NCI-H146 (cell line): ENCODE measurements around the gene MKRN1.
"Not testable (repeated sequence)": the region's sequence is repeated elsewhere in the genome, so short reads cannot be mapped to it uniquely, and the experiment has no call there.

Experiments used
- DNase-seq: peaks from one replicate; lab custom pipeline; 2025; lab: John Stamatoyannopoulos, UW

Gene MKRN1

DNA sequence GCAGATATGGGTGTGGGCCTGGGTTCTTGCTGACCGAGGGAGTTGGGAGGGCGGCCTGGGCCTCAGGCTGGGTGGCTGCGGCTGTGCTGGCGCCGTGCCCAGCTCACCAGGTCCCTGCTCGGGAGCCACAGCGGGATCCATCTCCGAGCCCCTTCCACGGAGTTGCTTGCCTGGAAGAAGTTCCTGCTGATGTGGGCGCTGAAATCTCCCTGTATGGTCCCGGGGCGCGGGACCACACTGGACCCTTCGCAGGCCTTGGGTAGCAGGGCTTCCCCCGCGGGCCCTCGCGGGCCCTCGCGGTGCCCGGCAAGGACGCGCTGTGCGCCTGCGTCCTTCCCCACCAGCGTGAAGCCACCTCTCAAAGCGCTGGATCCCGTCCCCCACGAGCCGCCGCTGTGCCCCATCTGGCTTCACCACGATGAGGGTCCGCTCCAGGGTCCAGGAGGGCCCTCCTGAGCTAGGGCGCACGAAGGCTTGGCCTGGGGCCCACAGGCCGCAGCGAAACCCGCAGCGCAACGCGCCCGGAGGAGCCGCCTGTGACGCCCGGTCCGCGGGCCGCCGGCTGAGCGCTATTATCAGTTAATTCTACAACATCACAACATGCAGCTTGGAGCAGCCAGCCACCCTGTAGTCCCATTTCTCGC, 43.9 kb downstream of the MKRN1 start:
- no peak for DNase-seq

DNA sequence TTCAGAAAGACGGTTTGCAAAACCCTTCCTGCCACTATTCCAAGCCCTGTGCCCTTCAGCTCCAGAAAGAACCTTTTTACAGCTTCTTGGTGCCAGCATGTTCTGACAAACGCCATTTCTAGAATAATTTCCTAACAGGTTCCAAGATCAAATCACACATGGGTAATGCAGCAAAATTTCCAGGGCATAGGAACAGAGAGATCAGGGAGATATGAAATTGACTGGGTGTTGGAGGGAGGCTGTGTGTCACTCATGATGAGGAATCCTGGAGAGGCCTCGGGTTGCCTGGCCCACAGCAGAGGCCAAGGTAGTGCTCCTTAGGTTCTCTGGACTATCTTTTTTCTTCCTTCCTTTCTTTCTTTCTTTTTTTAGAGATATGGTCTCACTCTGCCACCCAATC, 45.9 kb downstream of the MKRN1 start:
- DNase-seq = no peak

DNA sequence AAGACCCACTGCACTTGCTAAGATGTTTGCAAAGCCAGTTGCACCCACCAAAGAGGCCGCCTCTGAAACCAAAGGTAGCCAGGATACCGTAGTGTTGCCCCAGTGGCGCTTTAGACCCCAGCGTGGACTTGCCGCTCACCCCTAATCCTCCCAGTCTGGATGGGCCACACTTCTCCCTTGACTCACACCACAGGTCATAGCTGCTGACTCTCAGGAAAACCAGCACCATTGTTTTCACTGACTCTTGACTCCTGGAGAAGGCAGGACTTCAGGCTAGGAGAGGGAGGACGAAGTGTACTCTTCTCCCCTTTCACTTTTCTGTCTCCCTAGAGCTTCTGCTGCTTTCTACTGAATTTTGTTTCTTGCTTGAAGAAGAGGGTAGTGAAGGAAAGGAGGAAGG, 53.2 kb downstream of the MKRN1 start:
- no peak for DNase-seq

DNA sequence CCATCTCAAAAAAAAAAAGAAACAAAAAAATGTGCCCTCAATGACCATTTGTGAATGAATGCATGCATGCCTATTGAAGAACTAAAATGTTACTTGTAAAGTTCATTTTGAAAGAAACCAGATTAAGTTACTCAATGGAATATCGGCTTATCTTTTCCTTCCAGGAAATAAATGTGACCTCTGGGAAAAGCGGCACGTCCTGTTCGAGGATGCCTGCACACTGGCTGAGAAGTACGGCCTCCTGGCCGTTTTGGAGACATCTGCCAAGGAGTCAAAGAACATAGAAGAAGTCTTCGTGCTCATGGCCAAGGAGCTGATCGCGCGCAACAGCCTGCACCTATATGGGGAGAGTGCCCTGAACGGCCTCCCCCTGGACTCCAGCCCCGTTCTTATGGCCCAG, 53.6 kb downstream of the MKRN1 start:
- DNase-seq = no peak

DNA sequence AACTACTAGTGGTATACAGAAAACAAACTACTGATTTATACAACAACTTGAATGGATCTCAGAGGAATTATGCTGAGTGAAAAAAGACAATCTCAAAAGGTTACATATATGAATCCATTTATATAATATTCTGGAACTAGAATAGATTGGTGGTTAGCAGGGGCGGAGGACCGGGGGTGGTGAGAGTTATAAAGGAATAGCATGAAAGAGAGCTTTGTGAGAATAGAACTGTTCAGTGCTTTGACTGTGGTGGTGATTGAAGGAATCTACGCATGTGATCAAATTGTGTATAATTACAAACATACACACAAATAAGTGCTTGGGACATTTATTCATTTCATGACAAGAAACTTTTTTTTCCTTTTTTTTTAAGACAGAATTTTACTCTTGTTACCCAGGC, 55.8 kb downstream of the MKRN1 start:
- no peak for DNase-seq

DNA sequence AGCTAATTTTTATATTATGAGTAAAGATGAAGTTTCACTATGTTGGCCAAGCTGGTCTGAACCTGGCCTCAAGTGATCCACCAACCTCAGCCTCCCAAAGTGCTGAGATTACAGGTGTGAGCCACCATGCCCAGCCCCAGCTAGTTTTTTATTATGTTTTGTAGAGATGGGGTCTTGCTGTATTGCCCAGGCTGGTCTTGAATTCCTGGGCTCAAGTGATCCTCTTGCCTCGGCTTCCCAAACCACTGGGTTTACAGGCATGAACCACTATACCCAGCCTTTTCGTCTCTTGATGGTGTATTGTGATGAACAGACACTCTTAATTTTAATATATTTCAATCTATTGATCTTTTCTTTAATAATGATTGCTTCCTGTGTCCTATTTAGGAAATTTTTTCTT, 57.8 kb downstream of the MKRN1 start:
- DNase-seq = no peak

DNA sequence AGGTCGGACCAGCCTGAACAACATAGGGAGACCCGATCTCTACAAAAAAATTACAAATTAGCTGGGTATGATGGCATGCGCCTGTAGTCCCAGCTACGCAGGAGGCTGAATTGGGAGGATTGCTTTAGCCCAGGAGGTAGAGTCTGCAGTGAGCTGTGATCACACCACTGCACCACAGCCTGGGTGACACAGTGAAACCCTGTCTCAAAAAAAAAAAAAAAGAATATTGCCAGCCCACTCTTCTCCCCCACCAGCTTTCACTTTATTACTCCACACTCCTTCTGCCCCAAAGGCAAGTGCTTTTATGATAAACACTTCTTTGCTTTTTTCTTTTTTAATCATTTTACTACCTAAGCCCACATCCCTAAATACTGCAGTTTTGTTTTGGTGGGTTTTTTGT, 60.7 kb downstream of the MKRN1 start:
- no peak for DNase-seq

DNA sequence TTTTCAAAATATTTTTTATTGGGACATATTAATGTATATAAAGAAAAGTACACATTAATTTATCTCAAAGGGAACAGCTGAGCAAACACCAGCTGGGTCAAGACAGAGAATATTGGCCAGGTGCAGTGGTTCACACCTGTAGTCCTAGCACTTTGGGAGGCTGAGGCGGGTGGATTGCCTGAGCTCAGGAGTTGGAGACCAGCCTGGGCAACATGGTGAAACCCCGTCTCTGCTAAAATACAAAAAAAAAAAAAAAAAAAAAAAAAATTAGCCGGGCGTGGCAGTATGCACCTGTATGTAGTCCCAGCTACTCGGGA, 61.2 kb downstream of the MKRN1 start:
- DNase-seq = peak; percentile 89

DNA sequence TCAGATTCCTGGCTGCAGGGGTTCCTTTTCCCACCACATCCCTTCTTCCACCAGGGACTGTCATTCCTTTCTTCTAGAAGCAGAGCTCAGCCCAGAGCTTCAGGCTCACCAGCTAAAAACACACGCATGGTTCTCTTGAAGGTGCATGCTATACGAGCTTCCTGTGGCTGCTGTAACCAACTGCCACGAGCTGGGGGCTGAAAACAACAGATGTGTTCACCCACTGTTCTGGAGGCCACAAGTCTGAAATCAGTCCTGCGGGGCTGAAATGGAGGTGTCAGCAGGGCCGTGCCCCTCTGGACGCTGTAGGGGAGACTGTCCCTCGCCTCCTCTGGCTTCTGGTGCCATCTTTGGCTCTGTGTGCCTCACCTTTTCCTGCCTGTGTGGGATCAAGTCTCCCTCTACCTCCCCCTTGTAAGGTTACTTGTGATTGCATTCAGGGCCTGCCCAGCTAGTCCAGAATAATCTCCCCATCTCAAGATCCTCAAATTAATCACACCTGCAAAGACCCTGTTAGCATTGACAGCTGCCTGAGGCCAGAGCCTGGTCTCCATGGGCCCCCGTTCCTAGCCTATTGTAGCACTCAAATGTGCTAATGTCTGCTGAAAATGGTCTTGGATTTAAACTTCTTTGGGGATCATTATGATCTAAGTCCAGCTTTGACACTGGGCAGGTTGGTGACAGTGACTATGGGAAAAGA, 61.7 kb downstream of the MKRN1 start:
- peak; percentile 83 for DNase-seq

DNA sequence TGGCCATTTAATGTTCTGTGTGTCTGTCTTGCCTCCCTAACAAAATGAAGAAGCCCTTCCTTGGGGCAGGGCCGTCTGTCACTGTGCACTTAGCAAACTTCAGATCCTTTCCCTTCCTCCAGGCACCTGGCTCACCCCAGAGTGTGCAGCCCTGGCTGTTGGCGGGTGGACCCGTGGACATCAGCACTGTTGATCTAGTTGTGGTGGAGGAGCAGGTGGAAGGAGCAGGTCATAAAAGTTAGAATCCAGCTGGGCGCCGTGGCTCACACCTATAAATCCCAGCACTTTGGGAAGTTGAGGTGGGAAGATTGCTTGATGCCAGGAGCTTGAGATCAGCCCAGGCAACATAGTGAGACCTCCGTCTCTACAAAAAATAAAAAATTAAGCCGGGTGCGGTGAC, 62.7 kb downstream of the MKRN1 start:
- peak; percentile 39 for DNase-seq

DNA sequence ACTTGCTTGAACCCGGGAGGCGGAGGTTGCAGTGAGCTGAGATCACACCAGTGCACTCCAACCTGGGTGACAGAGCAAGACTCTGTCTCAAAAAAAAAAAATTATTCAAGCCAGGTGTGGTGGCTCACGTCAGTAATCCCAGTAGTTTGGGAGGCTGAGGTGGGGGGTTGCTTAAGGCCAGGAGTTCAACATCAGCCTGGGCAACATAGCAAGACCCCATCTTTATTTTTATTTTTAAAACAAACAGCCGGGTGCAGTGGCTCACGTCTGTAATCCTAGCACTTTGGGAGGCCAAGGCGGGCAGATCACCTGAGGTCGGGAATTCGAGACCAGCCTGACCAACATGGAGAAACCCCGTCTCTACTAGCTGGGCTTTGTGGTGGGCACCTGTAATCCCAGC, 63.5 kb downstream of the MKRN1 start:
- not testable (repeated sequence) for DNase-seq

DNA sequence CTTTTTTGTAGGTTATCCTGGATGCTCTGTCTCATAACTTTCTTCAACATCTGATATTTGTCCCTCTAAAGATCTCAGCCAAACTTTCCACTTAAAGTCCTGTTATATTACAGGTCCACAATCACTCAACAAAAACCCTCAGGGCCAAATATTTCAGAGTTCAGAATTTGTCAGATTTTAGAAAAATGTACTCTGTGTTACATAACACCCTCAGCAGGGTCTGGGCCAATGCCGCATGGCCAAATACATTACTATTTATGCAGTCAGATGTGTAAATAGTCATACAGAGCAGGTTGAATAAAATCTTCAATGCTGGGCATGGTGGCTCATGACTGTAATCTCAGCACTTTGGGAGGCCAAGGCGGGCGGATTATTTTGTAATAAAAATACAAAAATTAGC, 63.9 kb downstream of the MKRN1 start:
- DNase-seq = no peak

DNA sequence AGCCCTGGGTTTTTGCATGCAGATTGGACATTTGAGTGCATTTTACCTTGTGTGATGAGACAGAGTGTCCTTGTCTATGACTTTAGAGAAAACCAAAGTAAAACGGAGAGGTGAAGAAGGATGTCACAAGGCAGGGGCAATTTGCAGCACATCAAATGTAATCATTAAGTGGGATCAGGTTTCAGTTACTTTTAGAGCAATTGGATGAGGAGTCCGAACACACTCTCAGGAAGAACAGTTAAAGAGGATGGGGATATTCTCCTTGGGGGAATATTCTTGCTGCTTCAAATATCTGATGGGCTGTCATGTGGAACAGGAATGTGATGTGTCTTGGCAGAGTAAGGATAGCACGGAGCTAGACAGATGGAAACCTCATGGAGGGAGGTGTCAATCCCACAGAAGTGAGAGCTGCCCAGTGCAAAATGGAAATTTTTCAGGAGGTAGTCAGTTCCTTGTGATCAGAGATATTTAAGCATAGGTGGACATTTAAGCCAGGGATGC, 74.7 kb downstream of the MKRN1 start:
- no peak for DNase-seq

DNA sequence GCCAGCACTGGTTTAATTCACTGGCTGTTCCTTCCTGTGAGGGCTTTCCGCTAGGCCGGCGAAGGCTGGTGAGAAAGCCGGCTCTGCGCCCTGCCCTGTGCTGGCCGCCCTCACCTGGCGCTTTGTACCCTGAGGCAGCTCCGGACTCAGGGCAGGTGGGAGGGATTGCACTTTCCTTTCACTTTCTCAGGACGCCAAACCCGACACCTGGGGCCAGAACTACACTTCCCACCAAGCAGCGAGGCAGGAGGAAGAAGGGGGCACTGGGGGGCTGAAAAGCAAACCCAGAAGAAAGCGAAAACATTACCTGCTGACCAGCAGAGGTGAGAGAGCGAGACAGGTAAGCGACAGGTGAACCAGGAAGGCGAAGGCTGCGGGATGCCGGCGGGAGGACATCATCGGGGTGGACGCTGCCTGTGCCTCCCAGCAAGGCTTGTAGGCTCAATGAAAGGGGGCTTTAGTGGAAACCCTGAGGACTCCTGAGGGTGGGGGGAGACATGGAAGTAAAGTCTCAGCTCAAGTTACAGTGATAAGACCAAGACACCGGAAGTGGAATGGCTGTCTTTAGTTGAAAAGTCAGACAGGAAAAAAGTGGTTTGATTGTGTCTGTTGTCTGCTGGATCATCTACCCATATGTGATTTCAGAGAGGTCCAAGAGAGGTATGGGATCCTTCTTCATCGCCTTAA, 75.3 kb downstream of the MKRN1 start, which contains the start of gene RAB19:
TSS of gene RAB19 (plus strand) at position 181 of the 687 bp plus-strand sequence. CDS start 3,589 bp downstream, outside the sequence.
- peak; percentile 84 for DNase-seq
